Measurements from ENCODE around the gene UNC13C.

UNC13C gene

DNA sequence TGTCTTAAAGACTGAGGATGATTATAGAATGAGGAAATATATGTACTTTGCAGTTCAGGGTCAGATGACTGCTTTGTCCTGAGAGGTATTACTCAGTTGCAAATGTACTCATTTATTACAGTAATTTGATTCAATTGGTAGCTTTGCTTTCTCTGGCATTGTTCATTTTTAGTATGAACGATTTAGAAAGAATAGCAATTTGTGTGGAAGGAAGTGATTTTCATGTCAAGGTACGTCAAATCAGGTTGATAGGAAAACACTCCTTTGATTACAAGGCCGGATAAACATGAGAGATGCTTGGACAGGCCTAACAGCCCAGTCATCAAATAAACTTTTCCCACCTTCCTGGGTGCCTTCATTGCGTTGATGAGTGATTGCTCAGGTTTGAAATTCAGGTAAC is 53.8 kb downstream of the UNC13C start:
- Histone ChIP-seq H3K27me3 (ENCODE audit: insufficient read depth, poor library complexity, severe bottlenecking) (no peaks in the 10 kb centered on the region), H3K27ac (replicated peaks) (no peak overlapping the region), H3K4me3 (replicated peaks; ENCODE audit: insufficient read depth, low read length) (no peak overlapping the region)
- no peak for TF ChIP-seq SPI1 (IDR thresholded peaks at IDR 0.05; ENCODE audit: borderline replicate concordance, low read depth)
- DNase-seq (ENCODE audit: low read depth in 1 of 2, low spot score in 1 of 2), result no peak

GRCh38 chr15:54033356-54033860 is 55.2 kb downstream of the UNC13C start:
- H3K4me3 ChIP-seq (replicated peaks; ENCODE audit: insufficient read depth, low read length), result no peak overlapping the region
- TF ChIP-seq POLR2AphosphoS5 (IDR thresholded peaks at IDR 0.05; ENCODE audit: low read depth), result no peak
- TF ChIP-seq SPI1 (IDR thresholded peaks at IDR 0.05; ENCODE audit: borderline replicate concordance, low read depth), result no peak
- no peak for TF ChIP-seq REST (IDR thresholded peaks at IDR 0.05; ENCODE audit: insufficient replicate concordance, low read depth)
- no peak for TF ChIP-seq GABPA (IDR thresholded peaks at IDR 0.05; ENCODE audit: low read depth)
- TF ChIP-seq, protein P1, sequence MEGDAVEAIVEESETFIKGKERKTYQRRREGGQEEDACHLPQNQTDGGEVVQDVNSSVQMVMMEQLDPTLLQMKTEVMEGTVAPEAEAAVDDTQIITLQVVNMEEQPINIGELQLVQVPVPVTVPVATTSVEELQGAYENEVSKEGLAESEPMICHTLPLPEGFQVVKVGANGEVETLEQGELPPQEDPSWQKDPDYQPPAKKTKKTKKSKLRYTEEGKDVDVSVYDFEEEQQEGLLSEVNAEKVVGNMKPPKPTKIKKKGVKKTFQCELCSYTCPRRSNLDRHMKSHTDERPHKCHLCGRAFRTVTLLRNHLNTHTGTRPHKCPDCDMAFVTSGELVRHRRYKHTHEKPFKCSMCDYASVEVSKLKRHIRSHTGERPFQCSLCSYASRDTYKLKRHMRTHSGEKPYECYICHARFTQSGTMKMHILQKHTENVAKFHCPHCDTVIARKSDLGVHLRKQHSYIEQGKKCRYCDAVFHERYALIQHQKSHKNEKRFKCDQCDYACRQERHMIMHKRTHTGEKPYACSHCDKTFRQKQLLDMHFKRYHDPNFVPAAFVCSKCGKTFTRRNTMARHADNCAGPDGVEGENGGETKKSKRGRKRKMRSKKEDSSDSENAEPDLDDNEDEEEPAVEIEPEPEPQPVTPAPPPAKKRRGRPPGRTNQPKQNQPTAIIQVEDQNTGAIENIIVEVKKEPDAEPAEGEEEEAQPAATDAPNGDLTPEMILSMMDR (IDR thresholded peaks at IDR 0.05; ENCODE audit: insufficient read depth, low read length), result no peak
- no peak for DNase-seq (ENCODE audit: low read depth in 1 of 2, low spot score in 1 of 2)
- no peaks in the 10 kb centered on the region for H3K27me3 ChIP-seq (ENCODE audit: insufficient read depth, poor library complexity, severe bottlenecking)
- no peak overlapping the region for H3K27ac ChIP-seq (replicated peaks)

GRCh38 chr15:54033869-54034458 is 55.7 kb downstream of the UNC13C start:
- no peak overlapping the region for H3K27ac ChIP-seq (replicated peaks)
- TF ChIP-seq POLR2AphosphoS5 (IDR thresholded peaks at IDR 0.05; ENCODE audit: low read depth), result no peak
- no peak for TF ChIP-seq GABPA (IDR thresholded peaks at IDR 0.05; ENCODE audit: low read depth)
- no peak for TF ChIP-seq SPI1 (IDR thresholded peaks at IDR 0.05; ENCODE audit: borderline replicate concordance, low read depth)
- no peak for TF ChIP-seq REST (IDR thresholded peaks at IDR 0.05; ENCODE audit: insufficient replicate concordance, low read depth)
- TF ChIP-seq, protein P1 (IDR thresholded peaks at IDR 0.05; ENCODE audit: insufficient read depth, low read length), result no peak
- no peak for DNase-seq (ENCODE audit: low read depth in 1 of 2, low spot score in 1 of 2)
- no peak overlapping the region for H3K4me3 ChIP-seq (replicated peaks; ENCODE audit: insufficient read depth, low read length)
- no peaks in the 10 kb centered on the region for H3K27me3 ChIP-seq (ENCODE audit: insufficient read depth, poor library complexity, severe bottlenecking)

- H3K4me3 ChIP-seq (replicated peaks; ENCODE audit: insufficient read depth, low read length), result no peak overlapping the region
- TF ChIP-seq POLR2AphosphoS5 (IDR thresholded peaks at IDR 0.05; ENCODE audit: low read depth) (no peak), REST (IDR thresholded peaks at IDR 0.05; ENCODE audit: insufficient replicate concordance, low read depth) (no peak), GABPA (IDR thresholded peaks at IDR 0.05; ENCODE audit: low read depth) (no peak), SPI1 (IDR thresholded peaks at IDR 0.05; ENCODE audit: borderline replicate concordance, low read depth) (no peak)
- TF ChIP-seq, protein P1 (IDR thresholded peaks at IDR 0.05; ENCODE audit: insufficient read depth, low read length), result no peak
- no peak overlapping the region for H3K27ac ChIP-seq (replicated peaks)
- no peak for DNase-seq (ENCODE audit: low read depth in 1 of 2, low spot score in 1 of 2)
- H3K27me3 ChIP-seq (ENCODE audit: insufficient read depth, poor library complexity, severe bottlenecking), result no peaks in the 10 kb centered on the region
Observed at GRCh38 chr15:54035616-54036015, 57.4 kb downstream of the UNC13C start.
